ENCODE measurements around the gene G3BP1. TPM values are rescaled to one million over a fixed set of nuclear protein-coding genes. Genes with fewer than 3 reads are reported as not detected.

G3BP1 gene
- total and polyA plus RNA-seq, 2 of the 13 experiments (the other 11 are each of a cell fraction or from before 2014, with no cell fraction given): 36.7 to 320 TPM

DNA sequence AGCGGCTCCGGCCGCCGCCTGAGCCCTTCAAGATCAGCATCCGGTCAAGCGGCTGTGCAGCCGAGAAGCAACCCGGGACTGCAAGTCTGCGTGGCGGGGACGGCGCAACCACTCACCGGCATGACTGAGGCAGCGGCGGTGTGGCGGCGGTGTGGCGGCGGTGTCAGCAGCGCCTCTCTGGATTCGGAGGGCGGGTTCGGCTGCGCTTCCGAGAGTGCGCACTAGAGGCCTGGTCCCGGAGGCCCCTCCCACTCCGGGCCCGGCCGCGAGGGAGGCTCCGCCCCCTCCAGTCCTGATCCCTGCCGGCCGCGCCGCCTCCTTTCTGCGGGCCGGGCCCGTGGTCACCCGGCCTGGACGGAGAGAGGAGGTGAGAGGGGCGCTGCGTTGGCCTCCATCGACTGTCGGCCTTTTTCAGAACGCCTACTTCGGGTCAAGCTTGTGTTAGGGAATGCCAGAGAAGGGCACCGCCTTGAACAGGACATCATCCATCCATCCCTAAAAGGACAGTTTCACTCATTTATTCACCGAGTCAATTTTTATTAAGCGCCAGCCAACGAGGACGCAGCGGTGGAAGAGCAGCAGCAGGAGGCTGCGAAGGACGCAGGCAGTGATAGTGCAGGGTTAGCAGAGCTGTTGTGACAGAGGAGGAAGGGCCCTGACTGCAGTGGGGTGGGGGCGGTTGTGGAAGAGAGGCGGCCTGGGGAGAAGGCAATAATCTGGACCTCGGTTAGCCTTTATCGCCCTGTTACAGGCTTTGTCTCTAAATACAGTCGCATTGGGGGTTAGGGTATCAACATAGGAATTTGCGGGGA, 13.1 kb upstream of the G3BP1 start, which contains the start of gene ATOX1 (continued):
- TF ChIP-seq CHD4 (IDR thresholded peaks at IDR 0.05; ENCODE audit: borderline replicate concordance, low read length) (peak; percentile 43; the same call in 1 of the 2 replicates), GABPA (IDR thresholded peaks at IDR 0.05; ENCODE audit: low read depth, low read length) (no peak), GABPA (CRISPR knock-in tag; IDR thresholded peaks at IDR 0.05; ENCODE audit: low read depth) (0 out of 2 replicates have a peak, but pooled peaks have one; percentile 22), KAT8 (CRISPR knock-in tag; IDR thresholded peaks at IDR 0.05) (peak; percentile 78), ZSCAN21 (CRISPR knock-in tag; IDR thresholded peaks at IDR 0.05; ENCODE audit: borderline replicate concordance) (peak; percentile 61; the same call in 1 of the 2 replicates), ZSCAN31 (CRISPR knock-in tag; IDR thresholded peaks at IDR 0.05; ENCODE audit: low read depth) (peak; percentile 62; the same call in 1 of the 2 replicates), ZNF431 (CRISPR knock-in tag; IDR thresholded peaks at IDR 0.05; ENCODE audit: borderline replicate concordance, low read depth) (no peak), ZNF577 (CRISPR knock-in tag; IDR thresholded peaks at IDR 0.05; ENCODE audit: borderline replicate concordance, low read depth) (no peak), TRIM24 (CRISPR knock-in tag; IDR thresholded peaks at IDR 0.05) (no peak), ZNF317 (CRISPR knock-in tag; IDR thresholded peaks at IDR 0.05) (peak; percentile 71), ZNF296 (CRISPR knock-in tag; conservative IDR thresholded peaks at IDR 0.05) (peak; percentile 55; the same call in 1 of the 2 replicates)
- TF ChIP-seq, protein P1, sequence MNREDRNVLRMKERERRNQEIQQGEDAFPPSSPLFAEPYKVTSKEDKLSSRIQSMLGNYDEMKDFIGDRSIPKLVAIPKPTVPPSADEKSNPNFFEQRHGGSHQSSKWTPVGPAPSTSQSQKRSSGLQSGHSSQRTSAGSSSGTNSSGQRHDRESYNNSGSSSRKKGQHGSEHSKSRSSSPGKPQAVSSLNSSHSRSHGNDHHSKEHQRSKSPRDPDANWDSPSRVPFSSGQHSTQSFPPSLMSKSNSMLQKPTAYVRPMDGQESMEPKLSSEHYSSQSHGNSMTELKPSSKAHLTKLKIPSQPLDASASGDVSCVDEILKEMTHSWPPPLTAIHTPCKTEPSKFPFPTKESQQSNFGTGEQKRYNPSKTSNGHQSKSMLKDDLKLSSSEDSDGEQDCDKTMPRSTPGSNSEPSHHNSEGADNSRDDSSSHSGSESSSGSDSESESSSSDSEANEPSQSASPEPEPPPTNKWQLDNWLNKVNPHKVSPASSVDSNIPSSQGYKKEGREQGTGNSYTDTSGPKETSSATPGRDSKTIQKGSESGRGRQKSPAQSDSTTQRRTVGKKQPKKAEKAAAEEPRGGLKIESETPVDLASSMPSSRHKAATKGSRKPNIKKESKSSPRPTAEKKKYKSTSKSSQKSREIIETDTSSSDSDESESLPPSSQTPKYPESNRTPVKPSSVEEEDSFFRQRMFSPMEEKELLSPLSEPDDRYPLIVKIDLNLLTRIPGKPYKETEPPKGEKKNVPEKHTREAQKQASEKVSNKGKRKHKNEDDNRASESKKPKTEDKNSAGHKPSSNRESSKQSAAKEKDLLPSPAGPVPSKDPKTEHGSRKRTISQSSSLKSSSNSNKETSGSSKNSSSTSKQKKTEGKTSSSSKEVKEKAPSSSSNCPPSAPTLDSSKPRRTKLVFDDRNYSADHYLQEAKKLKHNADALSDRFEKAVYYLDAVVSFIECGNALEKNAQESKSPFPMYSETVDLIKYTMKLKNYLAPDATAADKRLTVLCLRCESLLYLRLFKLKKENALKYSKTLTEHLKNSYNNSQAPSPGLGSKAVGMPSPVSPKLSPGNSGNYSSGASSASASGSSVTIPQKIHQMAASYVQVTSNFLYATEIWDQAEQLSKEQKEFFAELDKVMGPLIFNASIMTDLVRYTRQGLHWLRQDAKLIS (CRISPR knock-in tag; IDR thresholded peaks at IDR 0.05): 0 out of 2 replicates have a peak, but pooled peaks have one; percentile 69
- TF ChIP-seq, protein P2, sequence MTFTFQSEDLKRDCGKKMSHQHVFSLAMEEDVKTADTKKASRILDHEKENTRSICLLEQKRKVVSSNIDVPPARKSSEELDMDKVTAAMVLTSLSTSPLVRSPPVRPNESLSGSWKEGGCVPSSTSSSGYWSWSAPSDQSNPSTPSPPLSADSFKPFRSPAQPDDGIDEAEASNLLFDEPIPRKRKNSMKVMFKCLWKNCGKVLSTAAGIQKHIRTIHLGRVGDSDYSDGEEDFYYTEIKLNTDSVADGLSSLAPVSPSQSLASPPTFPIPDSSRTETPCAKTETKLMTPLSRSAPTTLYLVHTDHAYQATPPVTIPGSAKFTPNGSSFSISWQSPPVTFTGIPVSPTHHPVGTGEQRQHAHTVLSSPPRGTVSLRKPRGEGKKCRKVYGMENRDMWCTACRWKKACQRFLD (CRISPR knock-in tag; IDR thresholded peaks at IDR 0.05; ENCODE audit: borderline replicate concordance): 0 out of 2 replicates have a peak, but pooled peaks have one; percentile 71
- TF ChIP-seq, protein P3, sequence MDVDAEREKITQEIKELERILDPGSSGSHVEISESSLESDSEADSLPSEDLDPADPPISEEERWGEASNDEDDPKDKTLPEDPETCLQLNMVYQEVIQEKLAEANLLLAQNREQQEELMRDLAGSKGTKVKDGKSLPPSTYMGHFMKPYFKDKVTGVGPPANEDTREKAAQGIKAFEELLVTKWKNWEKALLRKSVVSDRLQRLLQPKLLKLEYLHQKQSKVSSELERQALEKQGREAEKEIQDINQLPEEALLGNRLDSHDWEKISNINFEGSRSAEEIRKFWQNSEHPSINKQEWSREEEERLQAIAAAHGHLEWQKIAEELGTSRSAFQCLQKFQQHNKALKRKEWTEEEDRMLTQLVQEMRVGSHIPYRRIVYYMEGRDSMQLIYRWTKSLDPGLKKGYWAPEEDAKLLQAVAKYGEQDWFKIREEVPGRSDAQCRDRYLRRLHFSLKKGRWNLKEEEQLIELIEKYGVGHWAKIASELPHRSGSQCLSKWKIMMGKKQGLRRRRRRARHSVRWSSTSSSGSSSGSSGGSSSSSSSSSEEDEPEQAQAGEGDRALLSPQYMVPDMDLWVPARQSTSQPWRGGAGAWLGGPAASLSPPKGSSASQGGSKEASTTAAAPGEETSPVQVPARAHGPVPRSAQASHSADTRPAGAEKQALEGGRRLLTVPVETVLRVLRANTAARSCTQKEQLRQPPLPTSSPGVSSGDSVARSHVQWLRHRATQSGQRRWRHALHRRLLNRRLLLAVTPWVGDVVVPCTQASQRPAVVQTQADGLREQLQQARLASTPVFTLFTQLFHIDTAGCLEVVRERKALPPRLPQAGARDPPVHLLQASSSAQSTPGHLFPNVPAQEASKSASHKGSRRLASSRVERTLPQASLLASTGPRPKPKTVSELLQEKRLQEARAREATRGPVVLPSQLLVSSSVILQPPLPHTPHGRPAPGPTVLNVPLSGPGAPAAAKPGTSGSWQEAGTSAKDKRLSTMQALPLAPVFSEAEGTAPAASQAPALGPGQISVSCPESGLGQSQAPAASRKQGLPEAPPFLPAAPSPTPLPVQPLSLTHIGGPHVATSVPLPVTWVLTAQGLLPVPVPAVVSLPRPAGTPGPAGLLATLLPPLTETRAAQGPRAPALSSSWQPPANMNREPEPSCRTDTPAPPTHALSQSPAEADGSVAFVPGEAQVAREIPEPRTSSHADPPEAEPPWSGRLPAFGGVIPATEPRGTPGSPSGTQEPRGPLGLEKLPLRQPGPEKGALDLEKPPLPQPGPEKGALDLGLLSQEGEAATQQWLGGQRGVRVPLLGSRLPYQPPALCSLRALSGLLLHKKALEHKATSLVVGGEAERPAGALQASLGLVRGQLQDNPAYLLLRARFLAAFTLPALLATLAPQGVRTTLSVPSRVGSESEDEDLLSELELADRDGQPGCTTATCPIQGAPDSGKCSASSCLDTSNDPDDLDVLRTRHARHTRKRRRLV (CRISPR knock-in tag; IDR thresholded peaks at IDR 0.05): 0 out of 2 replicates have a peak, but pooled peaks have one; percentile 62

Data from HepG2 (cell line).